Measurements from ENCODE around the gene ARL5C. TPM values are rescaled to one million over a fixed set of nuclear protein-coding genes. Genes with fewer than 3 reads are reported as not detected.
A peak's percentile ranks its signal among the peaks of the same experiment; 100 is the strongest.

Gene ARL5C
- total RNA-seq, 4 donors from 2014 or later: not detected

DNA sequence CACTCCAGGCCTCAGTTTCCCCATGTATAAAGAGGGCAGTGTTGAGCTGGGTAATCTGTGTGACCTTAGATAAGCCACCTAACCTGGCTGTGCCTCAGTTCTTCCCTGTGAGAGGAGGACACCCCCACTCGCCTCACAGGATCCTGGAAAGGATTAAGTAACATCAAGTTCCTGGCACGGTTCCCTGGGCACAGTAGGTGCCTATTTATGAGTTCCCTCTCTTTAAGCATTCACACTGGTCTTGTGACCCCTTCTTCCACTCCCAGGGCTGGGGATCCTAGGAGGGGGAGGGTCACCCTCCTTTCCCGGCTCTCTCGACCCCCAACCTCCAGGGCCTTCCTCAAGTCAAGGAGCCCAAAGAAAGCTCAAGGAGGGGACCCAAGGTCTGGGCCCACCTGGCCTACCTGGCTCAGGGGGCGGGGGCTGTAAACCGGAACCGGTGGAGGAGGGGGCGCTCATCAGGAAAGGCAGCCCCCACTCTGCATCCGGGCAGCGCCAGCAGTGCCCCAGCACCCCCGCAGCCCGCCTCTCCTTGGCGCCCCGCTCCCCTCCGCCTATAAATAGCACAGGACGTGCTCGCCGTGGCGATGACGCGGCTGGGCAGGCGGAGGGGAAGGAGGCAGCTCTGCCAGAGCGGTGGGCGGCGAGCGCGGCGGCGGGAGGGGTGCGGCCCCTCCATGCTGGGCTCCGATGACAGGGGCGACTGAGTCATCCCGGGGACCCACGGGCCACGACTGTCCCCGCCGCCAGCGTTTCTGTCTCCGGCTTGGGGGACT is 43.5 kb upstream of the ARL5C start:
- intact Hi-C loops (cut with DNase I): no loop called here
- peaks cover 18 to 52% (median 19%) of the 10 kb centered on the region in 3 donors for H3K4me1 ChIP-seq
- 9 to 13% methylated on average over 2 to 4 of the region's 39 CpGs for WGBS, 2 donors
- H3K4me3 ChIP-seq: peak overlapping the region; percentile 12 to 65 (median 42)
- H3K9me3 ChIP-seq: no peaks in the 10 kb centered on the region
- peak overlapping the region; percentile 28 to 58 (median 49) for H3K27ac ChIP-seq
- H3K36me3 ChIP-seq: peaks cover 5 to 9% (median 7%) of the 10 kb centered on the region in 3 donors
- H3K27me3 ChIP-seq: peaks cover 0 to 23% (median 0%) of the 10 kb centered on the region in 4 donors
- no peak for DNase-seq
- TF ChIP-seq POLR2A (IDR thresholded peaks at IDR 0.05): no peak
- TF ChIP-seq, protein P1, sequence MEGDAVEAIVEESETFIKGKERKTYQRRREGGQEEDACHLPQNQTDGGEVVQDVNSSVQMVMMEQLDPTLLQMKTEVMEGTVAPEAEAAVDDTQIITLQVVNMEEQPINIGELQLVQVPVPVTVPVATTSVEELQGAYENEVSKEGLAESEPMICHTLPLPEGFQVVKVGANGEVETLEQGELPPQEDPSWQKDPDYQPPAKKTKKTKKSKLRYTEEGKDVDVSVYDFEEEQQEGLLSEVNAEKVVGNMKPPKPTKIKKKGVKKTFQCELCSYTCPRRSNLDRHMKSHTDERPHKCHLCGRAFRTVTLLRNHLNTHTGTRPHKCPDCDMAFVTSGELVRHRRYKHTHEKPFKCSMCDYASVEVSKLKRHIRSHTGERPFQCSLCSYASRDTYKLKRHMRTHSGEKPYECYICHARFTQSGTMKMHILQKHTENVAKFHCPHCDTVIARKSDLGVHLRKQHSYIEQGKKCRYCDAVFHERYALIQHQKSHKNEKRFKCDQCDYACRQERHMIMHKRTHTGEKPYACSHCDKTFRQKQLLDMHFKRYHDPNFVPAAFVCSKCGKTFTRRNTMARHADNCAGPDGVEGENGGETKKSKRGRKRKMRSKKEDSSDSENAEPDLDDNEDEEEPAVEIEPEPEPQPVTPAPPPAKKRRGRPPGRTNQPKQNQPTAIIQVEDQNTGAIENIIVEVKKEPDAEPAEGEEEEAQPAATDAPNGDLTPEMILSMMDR (IDR thresholded peaks at IDR 0.05): no peak

- intact Hi-C loops (cut with DNase I): no loop called here
- H3K4me1 ChIP-seq: peaks cover 18 to 52% (median 19%) of the 10 kb centered on the region in 3 donors
Observed at GRCh38 chr17:39208893-39209292, 42.9 kb upstream of the ARL5C start.

DNA sequence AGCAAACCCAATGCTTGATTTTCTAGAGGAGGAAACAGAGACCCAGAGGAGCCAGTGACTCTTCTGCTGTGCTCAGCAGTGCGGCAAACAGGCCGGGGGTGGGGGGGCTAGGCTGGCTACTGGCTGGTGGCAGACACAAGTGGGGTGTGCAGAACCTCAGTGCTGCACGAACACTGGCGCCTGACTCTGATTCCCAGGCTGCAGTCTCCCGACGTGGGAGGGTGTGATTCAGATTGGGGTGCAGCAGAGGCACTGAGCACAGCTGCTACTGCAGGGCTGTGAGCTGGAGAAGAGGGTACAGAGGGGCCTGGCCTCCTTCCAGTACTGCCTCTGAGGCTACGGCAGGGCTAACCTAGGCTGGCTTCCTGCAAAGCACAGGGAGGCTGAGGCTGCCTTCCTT is 42.2 kb upstream of the ARL5C start:
- intact Hi-C loops (cut with DNase I): no loop called here
- Histone ChIP-seq H3K4me3 (no peak overlapping the region), H3K27me3 (peaks cover 0 to 14% (median 0%) of the 10 kb centered on the region in 4 donors), H3K4me1 (peaks cover 17 to 49% (median 18%) of the 10 kb centered on the region in 3 donors), H3K36me3 (peaks cover 16 to 22% (median 18%) of the 10 kb centered on the region in 3 donors), H3K27ac (no peak overlapping the region), H3K9me3 (no peaks in the 10 kb centered on the region)
- no peak for DNase-seq
- TF ChIP-seq, protein P1 (IDR thresholded peaks at IDR 0.05): no peak
- TF ChIP-seq POLR2A (IDR thresholded peaks at IDR 0.05): no peak
- WGBS, 2 donors: 52% methylated on average over 6 of the region's 7 CpGs; no CpG with 5 or more reads in 1 of the 2 donors

More at GRCh38 chr17:39208893-39209292, 42.9 kb upstream of the ARL5C start:
- H3K36me3 ChIP-seq: peaks cover 8 to 15% (median 11%) of the 10 kb centered on the region in 3 donors
- H3K4me3 ChIP-seq: peak overlapping the region in 1 of 4 donors; percentile 65
- no peak for DNase-seq
- no peak for TF ChIP-seq POLR2A (IDR thresholded peaks at IDR 0.05)
- TF ChIP-seq, protein P1 (IDR thresholded peaks at IDR 0.05): no peak
- no peaks in the 10 kb centered on the region for H3K9me3 ChIP-seq
- peak overlapping the region in 3 of 4 donors; percentile 46 to 58 (median 52) for H3K27ac ChIP-seq
- peaks cover 0 to 16% (median 0%) of the 10 kb centered on the region in 4 donors for H3K27me3 ChIP-seq
- WGBS, 2 donors: 18 to 35% methylated on average over 4 to 5 of the region's 8 CpGs

DNA sequence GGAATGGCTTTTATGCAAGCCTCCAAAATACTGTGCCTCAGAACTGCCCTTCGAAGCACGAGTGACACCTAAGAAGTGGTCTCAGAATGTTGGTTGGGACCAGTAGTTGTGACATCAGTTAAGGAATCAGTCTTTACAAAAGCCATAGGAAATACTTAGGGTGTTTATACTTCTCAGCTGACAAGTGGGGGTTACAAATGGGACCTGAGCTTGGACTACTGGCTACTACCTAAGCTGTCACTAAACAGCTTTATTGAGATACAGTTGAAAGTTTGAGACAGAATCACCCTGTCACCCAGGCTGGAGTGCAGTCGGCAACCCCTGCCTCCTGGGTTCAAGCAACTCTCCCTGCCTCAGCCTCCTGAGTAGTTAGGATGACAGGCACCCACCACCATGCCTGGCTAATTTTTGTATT is 39.2 kb upstream of the ARL5C start:
- no peak overlapping the region for H3K4me3 ChIP-seq
- intact Hi-C loops (cut with DNase I): no loop called here
- 43 to 74% methylated on average over 1 to 3 of the region's 3 CpGs for WGBS, 2 donors
- H3K36me3 ChIP-seq: peaks cover 28 to 42% (median 30%) of the 10 kb centered on the region in 3 donors
- DNase-seq: no peak
- H3K27ac ChIP-seq: no peak overlapping the region
- peaks cover 25 to 48% (median 29%) of the 10 kb centered on the region in 3 donors for H3K4me1 ChIP-seq
- H3K27me3 ChIP-seq: peaks cover 0 to 6% (median 0%) of the 10 kb centered on the region in 4 donors
- no peak for TF ChIP-seq POLR2A (IDR thresholded peaks at IDR 0.05)
- TF ChIP-seq, protein P1 (IDR thresholded peaks at IDR 0.05): no peak
- no peaks in the 10 kb centered on the region for H3K9me3 ChIP-seq

GRCh38 chr17:39204245-39204644 is 38.3 kb upstream of the ARL5C start:
- H3K27ac ChIP-seq: no peak overlapping the region
- peaks cover 28 to 42% (median 30%) of the 10 kb centered on the region in 3 donors for H3K36me3 ChIP-seq
- no peak overlapping the region for H3K4me3 ChIP-seq
- H3K27me3 ChIP-seq: no peaks in the 10 kb centered on the region
- no peaks in the 10 kb centered on the region for H3K9me3 ChIP-seq
- 78% methylated on average over 8 of the region's 8 CpGs; no CpG with 5 or more reads in 1 of the 2 donors for WGBS, 2 donors
- H3K4me1 ChIP-seq: peaks cover 17 to 44% (median 24%) of the 10 kb centered on the region in 3 donors
- intact Hi-C loops (cut with DNase I): no loop called here
- DNase-seq: no peak
- TF ChIP-seq POLR2A (IDR thresholded peaks at IDR 0.05): no peak
- TF ChIP-seq, protein P1 (IDR thresholded peaks at IDR 0.05): no peak

Measured in esophagus squamous epithelium (tissue), 5 donors.